Measurements from ENCODE around the gene RNPEP.
"Not testable (repeated sequence)": the region's sequence is repeated elsewhere in the genome, so short reads cannot be mapped to it uniquely, and the experiment has no call there.

The RNPEP gene

DNA sequence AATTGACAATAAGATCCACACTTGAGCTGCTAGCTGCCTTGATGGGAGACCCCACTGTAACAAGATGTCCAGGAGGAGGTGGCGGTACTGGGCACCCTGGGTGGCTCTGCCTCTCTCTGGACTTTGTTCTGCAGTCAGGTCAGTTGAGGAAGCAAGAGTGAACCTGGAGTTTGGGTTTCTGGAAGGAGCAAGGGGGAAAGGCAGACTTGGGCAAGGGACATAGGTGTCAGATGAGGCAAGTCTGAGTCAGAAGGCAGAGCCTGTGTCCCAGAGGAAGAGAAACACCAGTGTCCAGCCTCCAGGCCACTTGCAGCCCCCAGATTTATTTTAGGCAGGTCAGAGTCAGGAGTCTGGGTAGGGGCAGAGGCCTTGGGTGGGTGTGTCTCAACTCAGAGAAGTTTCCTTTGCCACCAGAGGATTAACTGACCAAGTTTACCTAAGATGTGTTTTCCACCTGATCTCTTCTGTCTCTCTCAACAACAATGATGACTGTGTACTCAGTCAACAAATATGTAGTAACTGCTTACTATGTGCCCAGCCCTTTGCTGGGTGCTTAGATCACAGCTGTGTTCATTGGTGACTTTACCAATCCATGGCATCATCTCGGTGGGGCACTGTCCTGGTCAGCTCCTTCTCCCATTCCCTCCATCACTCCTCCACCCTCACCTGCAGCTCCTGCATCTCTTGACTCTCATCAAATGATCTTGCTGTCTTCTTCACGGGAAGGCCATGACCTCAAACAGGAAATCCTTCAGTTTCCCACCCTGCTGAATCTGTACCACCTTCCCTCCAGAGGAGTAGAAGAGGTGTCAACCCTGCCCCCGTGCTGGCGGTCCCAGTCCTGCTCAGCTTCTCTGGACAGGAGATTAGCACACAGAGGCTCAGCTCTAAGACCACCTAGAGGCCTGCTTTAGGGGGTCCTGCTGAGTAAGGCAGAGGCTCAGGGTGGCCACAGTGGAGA, 64.6 kb downstream of the RNPEP start:
- Histone ChIP-seq H3K27me3 (replicated peaks; ENCODE audit: control insufficient read depth, insufficient read depth, low read length) (peaks cover 6% of the 10 kb centered on the region), H3K36me3 (ENCODE audit: control insufficient read depth, insufficient read depth, low read length, severe bottlenecking) (no peaks in the 10 kb centered on the region), H3K4me1 (ENCODE audit: control insufficient read depth, insufficient read depth, low read length) (no peaks in the 10 kb centered on the region), H3K9me3 (ENCODE audit: control insufficient read depth, low read length) (no peaks in the 10 kb centered on the region), H3K4me3 (ENCODE audit: low read length) (no peak overlapping the region), H3K9ac (ENCODE audit: low read length) (no peak overlapping the region)
- DNase-seq (ENCODE audit: low read depth) = no peak

DNA sequence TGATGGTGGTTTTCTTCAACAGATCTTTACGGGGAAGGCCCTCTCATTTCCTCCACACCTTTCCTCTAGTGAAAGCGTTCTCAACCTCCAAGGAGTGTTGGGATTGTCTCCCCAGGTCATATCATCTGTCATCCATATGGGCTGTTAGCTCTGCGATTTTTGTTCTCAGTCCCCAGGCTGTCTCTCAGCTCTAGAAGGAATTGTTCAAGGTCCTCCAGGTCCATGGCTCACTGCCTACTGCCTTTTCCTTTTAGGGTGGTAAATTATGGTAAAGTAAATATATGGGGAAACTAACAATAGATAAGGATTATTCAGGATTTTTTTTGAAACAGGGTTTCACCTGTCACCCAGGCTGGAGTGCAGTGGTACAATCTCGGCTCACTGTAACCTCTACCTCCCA, 65.5 kb downstream of the RNPEP start:
- Histone ChIP-seq H3K36me3 (ENCODE audit: control insufficient read depth, insufficient read depth, low read length, severe bottlenecking) (no peaks in the 10 kb centered on the region), H3K9ac (ENCODE audit: low read length) (no peak overlapping the region), H3K27me3 (replicated peaks; ENCODE audit: control insufficient read depth, insufficient read depth, low read length) (peaks cover 6% of the 10 kb centered on the region), H3K9me3 (ENCODE audit: control insufficient read depth, low read length) (no peaks in the 10 kb centered on the region), H3K4me1 (ENCODE audit: control insufficient read depth, insufficient read depth, low read length) (no peaks in the 10 kb centered on the region), H3K4me3 (ENCODE audit: low read length) (no peak overlapping the region)
- DNase-seq (ENCODE audit: low read depth) = no peak

DNA sequence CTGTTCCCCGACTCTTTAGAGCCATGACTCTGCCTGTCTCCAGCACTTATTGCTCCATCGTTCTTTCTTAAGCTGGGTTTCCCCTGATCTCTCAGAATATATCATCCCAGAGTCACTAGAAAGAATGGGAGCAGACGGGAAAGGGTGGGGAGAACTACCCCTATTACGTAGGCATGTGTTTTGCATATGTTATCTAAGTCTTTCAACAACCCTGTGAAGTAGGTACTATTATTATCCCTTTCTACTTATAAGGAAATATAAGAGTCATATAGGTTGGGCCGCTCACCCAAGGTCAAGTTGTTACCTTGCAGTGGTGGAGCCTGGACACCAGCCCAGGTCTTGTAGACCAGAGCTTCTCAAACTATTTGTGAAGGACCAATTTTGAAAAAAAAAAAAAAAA, 66.7 kb downstream of the RNPEP start:
- Histone ChIP-seq H3K27me3 (replicated peaks; ENCODE audit: control insufficient read depth, insufficient read depth, low read length) (peaks cover 6% of the 10 kb centered on the region), H3K9ac (ENCODE audit: low read length) (no peak overlapping the region), H3K4me1 (ENCODE audit: control insufficient read depth, insufficient read depth, low read length) (no peaks in the 10 kb centered on the region), H3K9me3 (ENCODE audit: control insufficient read depth, low read length) (no peaks in the 10 kb centered on the region), H3K4me3 (ENCODE audit: low read length) (no peak overlapping the region), H3K36me3 (ENCODE audit: control insufficient read depth, insufficient read depth, low read length, severe bottlenecking) (no peaks in the 10 kb centered on the region)
- no peak for DNase-seq (ENCODE audit: low read depth)

DNA sequence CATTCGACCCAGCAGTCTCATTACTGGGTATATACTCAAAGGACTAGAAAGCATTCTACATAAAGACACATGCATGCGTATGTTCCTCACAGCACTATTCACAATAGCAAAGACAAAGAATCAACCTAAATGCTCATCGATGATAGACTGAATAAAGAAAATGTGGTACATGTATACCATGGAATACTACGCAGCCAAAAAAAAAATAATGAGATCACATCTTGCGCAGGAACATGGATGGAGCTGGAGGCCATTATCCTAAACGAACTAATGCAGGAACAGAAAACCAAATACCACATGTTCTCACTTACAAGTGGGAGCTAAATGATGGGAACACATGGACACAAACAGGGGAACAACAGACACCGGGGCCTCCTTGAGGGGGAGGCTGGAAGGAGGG, 71.6 kb downstream of the RNPEP start:
- H3K4me3 ChIP-seq (ENCODE audit: low read length) = no peak overlapping the region
- H3K27me3 ChIP-seq (replicated peaks; ENCODE audit: control insufficient read depth, insufficient read depth, low read length) = no peaks in the 10 kb centered on the region
- no peaks in the 10 kb centered on the region for H3K4me1 ChIP-seq (ENCODE audit: control insufficient read depth, insufficient read depth, low read length)
- H3K36me3 ChIP-seq (ENCODE audit: control insufficient read depth, insufficient read depth, low read length, severe bottlenecking) = no peaks in the 10 kb centered on the region
- H3K9me3 ChIP-seq (ENCODE audit: control insufficient read depth, low read length) = no peaks in the 10 kb centered on the region
- no peak overlapping the region for H3K9ac ChIP-seq (ENCODE audit: low read length)
- no peak for DNase-seq (ENCODE audit: low read depth)

DNA sequence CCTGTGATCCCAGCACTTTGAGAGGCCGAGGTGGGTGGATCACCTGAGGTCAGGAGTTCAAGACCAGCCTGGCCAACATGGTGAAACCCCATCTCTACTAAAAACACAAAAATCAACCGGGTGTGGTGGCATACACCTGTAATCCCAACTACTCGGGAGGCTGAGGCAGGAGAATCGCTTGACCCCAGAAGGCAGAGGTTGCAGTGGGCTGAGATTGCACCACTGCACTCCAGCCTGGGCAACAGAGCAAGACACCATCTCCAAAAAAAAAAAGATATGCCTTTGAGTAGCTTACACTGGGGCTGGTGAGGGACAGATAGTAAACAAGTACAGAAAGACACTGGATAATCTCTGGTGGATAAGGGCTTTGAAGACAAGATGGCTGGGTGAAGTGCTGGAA, 72.2 kb downstream of the RNPEP start:
- not testable (repeated sequence) for H3K4me3 ChIP-seq (ENCODE audit: low read length); H3K9me3 ChIP-seq (ENCODE audit: control insufficient read depth, low read length); H3K4me1 ChIP-seq (ENCODE audit: control insufficient read depth, insufficient read depth, low read length); DNase-seq (ENCODE audit: low read depth); H3K9ac ChIP-seq (ENCODE audit: low read length); H3K36me3 ChIP-seq (ENCODE audit: control insufficient read depth, insufficient read depth, low read length, severe bottlenecking); H3K27me3 ChIP-seq (replicated peaks; ENCODE audit: control insufficient read depth, insufficient read depth, low read length)
